Chondrocyte (in vitro differentiated cells): ENCODE data around the gene SMG9. TPM values are rescaled to one million over a fixed set of nuclear protein-coding genes. Genes with fewer than 3 reads are reported as not detected.

Experiments used
- DNase-seq: peaks from one replicate; pipeline ENCODE4 v3.0.0; 2021; ENCODE audit warnings: mixed read lengths, low spot score
- H3K27ac Mint-ChIP-seq: one replicate; pipeline ENCODE4 v1.8.0; 2021; ENCODE audit warnings: mild to moderate bottlenecking, moderate library complexity, mixed read lengths; ENCODE audit not compliant: unreplicated experiment
- H3K27me3 Mint-ChIP-seq: 2 replicates; pipeline ENCODE4 v1.8.0; 2021; ENCODE audit warnings: low read depth, mixed read lengths
- H3K36me3 Mint-ChIP-seq: 2 replicates; pipeline ENCODE4 v1.8.0; 2021; ENCODE audit warnings: low read depth, mixed read lengths
- H3K4me1 Mint-ChIP-seq: 2 replicates; pipeline ENCODE4 v1.8.0; 2021; ENCODE audit warnings: low read depth, mild to moderate bottlenecking, mixed read lengths
- H3K4me3 Mint-ChIP-seq: one replicate; pipeline ENCODE4 v1.8.0; 2021; ENCODE audit warnings: mild to moderate bottlenecking, moderate library complexity, mixed read lengths; ENCODE audit not compliant: unreplicated experiment
- H3K9me3 Mint-ChIP-seq: 2 replicates; pipeline ENCODE4 v1.8.0; 2021; ENCODE audit warnings: low read depth, mixed read lengths
- long read RNA-seq: library from polyadenylated mRNA; stranded (forward); transcript quantifications from one replicate; pipeline ENCODE4 v2.0.0, GENCODE V29; 2021
- total RNA-seq: library from RNA; stranded (reverse); gene quantifications from 3 replicates; pipeline ENCODE4 v1.2.1, GENCODE V29; 2021
- TF ChIP-seq, protein P1 (sequence below): fragments of 200-600 bp; sonication (generic); IDR thresholded peaks from 2 replicates; pipeline ENCODE4 v1.5.0; 2021; ENCODE audit warnings: antibody characterized with exemption, mild to moderate bottlenecking, moderate library complexity

SMG9 gene
- total RNA-seq, result 46.9 to 55.4 TPM (median 47.2 TPM) in 3 replicates
- long read RNA-seq, full-length matches to known transcripts, result 21 of 21 reads
- long read RNA-seq, partial matches to known transcripts, result 0 of 21 reads
- long read RNA-seq, other reads (novel, unspliced or antisense), result 0 of 21 reads

GRCh38 chr19:43754503-43755255, at the start of gene SMG9:
Gene SMG9 (minus strand): TSS chr19:43754962. CDS start chr19:43750741, 4,221 bp downstream.
- TF ChIP-seq, protein P1, sequence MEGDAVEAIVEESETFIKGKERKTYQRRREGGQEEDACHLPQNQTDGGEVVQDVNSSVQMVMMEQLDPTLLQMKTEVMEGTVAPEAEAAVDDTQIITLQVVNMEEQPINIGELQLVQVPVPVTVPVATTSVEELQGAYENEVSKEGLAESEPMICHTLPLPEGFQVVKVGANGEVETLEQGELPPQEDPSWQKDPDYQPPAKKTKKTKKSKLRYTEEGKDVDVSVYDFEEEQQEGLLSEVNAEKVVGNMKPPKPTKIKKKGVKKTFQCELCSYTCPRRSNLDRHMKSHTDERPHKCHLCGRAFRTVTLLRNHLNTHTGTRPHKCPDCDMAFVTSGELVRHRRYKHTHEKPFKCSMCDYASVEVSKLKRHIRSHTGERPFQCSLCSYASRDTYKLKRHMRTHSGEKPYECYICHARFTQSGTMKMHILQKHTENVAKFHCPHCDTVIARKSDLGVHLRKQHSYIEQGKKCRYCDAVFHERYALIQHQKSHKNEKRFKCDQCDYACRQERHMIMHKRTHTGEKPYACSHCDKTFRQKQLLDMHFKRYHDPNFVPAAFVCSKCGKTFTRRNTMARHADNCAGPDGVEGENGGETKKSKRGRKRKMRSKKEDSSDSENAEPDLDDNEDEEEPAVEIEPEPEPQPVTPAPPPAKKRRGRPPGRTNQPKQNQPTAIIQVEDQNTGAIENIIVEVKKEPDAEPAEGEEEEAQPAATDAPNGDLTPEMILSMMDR, result no peak
- H3K27me3 Mint-ChIP-seq, result no peaks in the 10 kb centered on the region
- DNase-seq, result peak; percentile 100
- H3K27ac Mint-ChIP-seq, result peak within 1 kb of the TSS; percentile 97
- H3K9me3 Mint-ChIP-seq, result no peaks in the 10 kb centered on the region
- peak within 1 kb of the TSS; percentile 85 for H3K4me3 Mint-ChIP-seq
- peaks cover 74% of the 10 kb centered on the region for H3K4me1 Mint-ChIP-seq
- peaks cover 7% of the 10 kb centered on the region for H3K36me3 Mint-ChIP-seq

DNA sequence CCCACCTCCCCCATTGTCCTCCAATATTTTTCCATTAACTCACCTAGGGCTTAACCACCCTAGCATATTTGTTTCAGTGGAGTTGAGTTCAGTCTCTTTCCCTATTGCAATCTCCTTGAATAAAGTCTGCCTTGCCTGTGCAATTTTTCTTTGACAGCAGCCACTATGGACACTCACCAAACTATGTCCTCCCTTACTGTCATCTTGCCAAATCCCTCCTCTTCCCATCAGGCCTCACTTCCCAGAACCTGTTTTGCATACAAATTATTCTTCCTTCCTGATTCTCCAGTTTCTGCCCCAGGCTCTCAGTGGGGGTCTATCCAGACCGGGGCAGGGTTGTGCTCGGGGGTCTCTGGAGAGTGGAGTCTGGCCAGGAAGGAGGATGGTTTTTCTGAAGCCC, 49.7 kb upstream of the SMG9 start:
- DNase-seq, result no peak
- Mint-ChIP-seq H3K4me3 (no peak overlapping the region), H3K4me1 (no peaks in the 10 kb centered on the region), H3K9me3 (no peaks in the 10 kb centered on the region), H3K27ac (no peak overlapping the region), H3K36me3 (no peaks in the 10 kb centered on the region), H3K27me3 (peaks cover 19% of the 10 kb centered on the region)
- TF ChIP-seq, protein P1, result no peak

GRCh38 chr19:43802216-43802951, 47.6 kb upstream of the SMG9 start, which contains the start of gene LYPD5:
Gene LYPD5 (minus strand): TSS chr19:43802447. CDS start chr19:43802380, 67 bp downstream.
- H3K27me3 Mint-ChIP-seq, result peaks cover 29% of the 10 kb centered on the region
- H3K4me1 Mint-ChIP-seq, result peaks cover 9% of the 10 kb centered on the region
- H3K27ac Mint-ChIP-seq, result peak within 1 kb of the TSS; percentile 2
- DNase-seq, result no peak
- TF ChIP-seq, protein P1, result no peak
- H3K9me3 Mint-ChIP-seq, result no peaks in the 10 kb centered on the region
- H3K36me3 Mint-ChIP-seq, result no peaks in the 10 kb centered on the region
- H3K4me3 Mint-ChIP-seq, result no peak within 1 kb of the TSS

- TF ChIP-seq, protein P1, result no peak
- peaks cover 3% of the 10 kb centered on the region for H3K36me3 Mint-ChIP-seq
- peaks cover 47% of the 10 kb centered on the region for H3K27me3 Mint-ChIP-seq
- peak overlapping the region; percentile 63 for H3K4me3 Mint-ChIP-seq
- DNase-seq, result no peak
- H3K4me1 Mint-ChIP-seq, result peaks cover 9% of the 10 kb centered on the region
- H3K27ac Mint-ChIP-seq, result no peak overlapping the region
- peaks cover 8% of the 10 kb centered on the region for H3K9me3 Mint-ChIP-seq
Observed at GRCh38 chr19:43799502-43800142, 44.9 kb upstream of the SMG9 start.
